Natural killer cell (primary cell): ENCODE measurements around the gene MACROD2. TPM values are rescaled to one million over a fixed set of nuclear protein-coding genes. Genes with fewer than 3 reads are reported as not detected.

Experiments used
- ATAC-seq, 3 donors: fragments of 150-1000 bp in 2 of 3; fragments of 200-7000 bp in 1 of 3; cut with Tn5 transposase; 1 replicate in 1 of 3; 2 replicates in 2 of 3; pipeline ENCODE4 v1.10.0; 2021; ENCODE audit warnings: mild to moderate bottlenecking in 2 of 3, moderate library complexity in 2 of 3
- DNase-seq, 2 donors: peaks; one replicate each; pipeline versions ENCODE4 v3.0.0 to v3.0.0-alpha.2; 2013 to 2021; ENCODE audit warnings: mixed read lengths in 1 of 2
- H3K27ac ChIP-seq: one replicate; pipeline ENCODE4 v1.5.1; 2013; ENCODE audit warnings: mild to moderate bottlenecking, low read length
- H3K27me3 ChIP-seq: one replicate; pipeline ENCODE4 v1.6.1; 2013; ENCODE audit warnings: low read length; ENCODE audit not compliant: control insufficient read depth, insufficient read depth
- H3K36me3 ChIP-seq: one replicate; pipeline ENCODE4 v1.6.1; 2013; ENCODE audit warnings: low read length; ENCODE audit not compliant: control insufficient read depth, insufficient read depth
- H3K4me1 ChIP-seq: one replicate; pipeline ENCODE4 v1.6.1; 2013; ENCODE audit warnings: low read length; ENCODE audit not compliant: control insufficient read depth, insufficient read depth
- H3K4me3 ChIP-seq: one replicate; pipeline ENCODE4 v1.5.1; 2013; ENCODE audit warnings: low read length
- H3K9me3 ChIP-seq: one replicate; pipeline ENCODE4 v1.6.1; 2013; ENCODE audit warnings: low read length; ENCODE audit not compliant: control insufficient read depth, insufficient read depth
- H3K27ac Mint-ChIP-seq, 2 donors: one replicate each; pipeline ENCODE4 v1.8.0; 2022; ENCODE audit warnings: mild to moderate bottlenecking in 2 of 2, mixed read lengths in 2 of 2, moderate library complexity in 1 of 2
- H3K27me3 Mint-ChIP-seq, 2 donors: one replicate each; pipeline ENCODE4 v1.8.0; 2022; ENCODE audit warnings: low read depth in 2 of 2, mixed read lengths in 2 of 2
- H3K36me3 Mint-ChIP-seq: one replicate; pipeline ENCODE4 v1.8.0; 2022; ENCODE audit warnings: mixed read lengths
- H3K4me1 Mint-ChIP-seq, 2 donors: one replicate each; pipeline ENCODE4 v1.8.0; 2022; ENCODE audit warnings: mixed read lengths in 2 of 2
- H3K4me3 Mint-ChIP-seq: one replicate; pipeline ENCODE4 v1.8.0; 2022; ENCODE audit warnings: mild to moderate bottlenecking, moderate library complexity, mixed read lengths
- H3K9me3 Mint-ChIP-seq, 2 donors: one replicate each; pipeline ENCODE4 v1.8.0; 2022; ENCODE audit warnings: mixed read lengths in 2 of 2
- WGBS: methylation state at CpG from one replicate; pipeline ENCODE4 v1.1.7; 2013; ENCODE audit warnings: missing lambda C conversion rate; ENCODE audit not compliant: insufficient coverage; 5-methylcytosine and 5-hydroxymethylcytosine counted together
- intact Hi-C: fragments of 100-400 bp; cut with micrococcal nuclease; formaldehyde crosslinking; loops from one replicate; pipeline ENCODE4 v1.14.2; 2022
- total RNA-seq, 4 donors: library from RNA; stranded (reverse); fragments of 120-200 nt in 1 of 4; gene quantifications; one replicate each; pipeline versions ENCODE4 v1.2.3 to v1.2.4, GENCODE V29; 2013 to 2022
- TF ChIP-seq, protein P1 (sequence below): fragments of 200-600 bp; IDR thresholded peaks from one replicate; pipeline ENCODE4 v1.8.0; 2022; ENCODE audit warnings: antibody characterized with exemption

The MACROD2 gene
- total RNA-seq, 3 donors from 2014 or later (not counting 1 experiment from before 2014, with no cell fraction given) = 0.19 to 0.88 TPM; not detected in 1

DNA sequence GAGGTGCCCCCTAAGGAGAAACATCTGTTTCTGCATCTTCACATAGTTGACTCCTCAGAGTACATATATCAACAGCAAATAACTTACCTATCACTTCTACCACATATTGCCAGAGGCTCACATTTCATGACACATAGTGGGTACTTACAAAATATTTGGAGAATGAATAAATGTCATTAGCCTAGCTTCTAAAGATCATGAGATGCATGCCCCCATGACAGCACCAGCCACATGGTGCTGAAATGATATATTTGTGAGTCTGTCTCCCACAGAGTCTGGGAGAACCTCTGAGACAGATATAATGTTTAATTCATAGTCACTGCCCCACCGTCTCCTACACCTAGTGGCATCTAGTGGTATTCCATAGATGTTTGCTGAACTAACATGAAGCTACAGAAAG is 2022.3 kb downstream of the MACROD2 start:
- intact Hi-C loops = no loop called here
- Histone ChIP-seq H3K9me3 (no peaks in the 10 kb centered on the region), H3K27me3 (no peaks in the 10 kb centered on the region), H3K27ac (no peak overlapping the region), H3K36me3 (no peaks in the 10 kb centered on the region), H3K4me3 (no peak overlapping the region), H3K4me1 (no peaks in the 10 kb centered on the region)
- H3K36me3 Mint-ChIP-seq = no peaks in the 10 kb centered on the region
- H3K9me3 Mint-ChIP-seq = peaks cover 0 to 2% of the 10 kb centered on the region in 2 donors
- DNase-seq (no peak), ATAC-seq (no peak)
- H3K27me3 Mint-ChIP-seq = peaks cover 0 to 6% of the 10 kb centered on the region in 2 donors
- no peak overlapping the region for H3K4me3 Mint-ChIP-seq
- WGBS = 100% methylated on average over 1 of the region's 1 CpG
- no peak overlapping the region for H3K27ac Mint-ChIP-seq
- no peaks in the 10 kb centered on the region for H3K4me1 Mint-ChIP-seq
- TF ChIP-seq, protein P1, sequence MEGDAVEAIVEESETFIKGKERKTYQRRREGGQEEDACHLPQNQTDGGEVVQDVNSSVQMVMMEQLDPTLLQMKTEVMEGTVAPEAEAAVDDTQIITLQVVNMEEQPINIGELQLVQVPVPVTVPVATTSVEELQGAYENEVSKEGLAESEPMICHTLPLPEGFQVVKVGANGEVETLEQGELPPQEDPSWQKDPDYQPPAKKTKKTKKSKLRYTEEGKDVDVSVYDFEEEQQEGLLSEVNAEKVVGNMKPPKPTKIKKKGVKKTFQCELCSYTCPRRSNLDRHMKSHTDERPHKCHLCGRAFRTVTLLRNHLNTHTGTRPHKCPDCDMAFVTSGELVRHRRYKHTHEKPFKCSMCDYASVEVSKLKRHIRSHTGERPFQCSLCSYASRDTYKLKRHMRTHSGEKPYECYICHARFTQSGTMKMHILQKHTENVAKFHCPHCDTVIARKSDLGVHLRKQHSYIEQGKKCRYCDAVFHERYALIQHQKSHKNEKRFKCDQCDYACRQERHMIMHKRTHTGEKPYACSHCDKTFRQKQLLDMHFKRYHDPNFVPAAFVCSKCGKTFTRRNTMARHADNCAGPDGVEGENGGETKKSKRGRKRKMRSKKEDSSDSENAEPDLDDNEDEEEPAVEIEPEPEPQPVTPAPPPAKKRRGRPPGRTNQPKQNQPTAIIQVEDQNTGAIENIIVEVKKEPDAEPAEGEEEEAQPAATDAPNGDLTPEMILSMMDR = no peak

DNA sequence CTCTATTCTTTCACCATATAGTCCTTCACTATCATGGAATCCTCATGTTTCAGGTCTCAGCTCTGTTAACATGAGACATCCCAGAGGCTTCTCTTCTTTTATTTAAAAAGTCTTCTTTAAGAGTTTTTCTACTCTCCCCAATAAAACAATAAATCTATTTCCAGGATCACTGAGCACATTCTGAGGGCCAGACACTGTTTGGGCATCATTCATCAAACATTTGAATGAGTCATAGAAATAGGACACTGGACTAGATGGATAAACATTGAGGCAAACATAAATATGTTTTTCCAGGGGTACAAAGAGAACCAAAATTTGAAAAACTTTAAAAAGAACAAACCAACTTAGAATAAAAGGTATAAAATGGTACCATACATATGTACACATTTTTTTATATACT is 2023.6 kb downstream of the MACROD2 start:
- Histone ChIP-seq H3K27ac (no peak overlapping the region), H3K36me3 (no peaks in the 10 kb centered on the region), H3K9me3 (no peaks in the 10 kb centered on the region), H3K27me3 (no peaks in the 10 kb centered on the region), H3K4me1 (no peaks in the 10 kb centered on the region), H3K4me3 (no peak overlapping the region)
- H3K4me1 Mint-ChIP-seq = peaks cover 0 to 4% of the 10 kb centered on the region in 2 donors
- DNase-seq (no peak), ATAC-seq (no peak)
- H3K4me3 Mint-ChIP-seq = no peak overlapping the region
- intact Hi-C loops = no loop called here
- H3K9me3 Mint-ChIP-seq = peaks cover 0 to 2% of the 10 kb centered on the region in 2 donors
- TF ChIP-seq, protein P1 = no peak
- H3K36me3 Mint-ChIP-seq = no peaks in the 10 kb centered on the region
- no peak overlapping the region for H3K27ac Mint-ChIP-seq
- peaks cover 0 to 6% of the 10 kb centered on the region in 2 donors for H3K27me3 Mint-ChIP-seq

DNA sequence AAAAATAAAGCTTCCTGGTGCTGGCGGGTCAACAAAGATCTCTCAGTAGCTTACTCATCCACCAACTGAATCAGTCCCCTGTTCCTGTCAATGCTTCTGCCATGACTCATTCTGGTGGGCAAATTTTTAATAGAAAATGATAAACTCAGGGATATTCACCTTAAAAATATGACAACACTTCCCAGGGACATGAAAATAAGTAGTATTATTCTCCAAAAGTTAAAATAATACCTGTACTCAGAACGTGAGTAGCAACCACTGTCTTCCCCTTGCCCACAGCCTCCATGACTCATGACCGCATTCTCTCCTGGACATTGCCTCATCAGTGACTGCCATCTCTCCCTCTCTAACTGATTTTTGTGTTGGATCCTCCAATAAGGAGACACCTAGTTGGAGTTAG is 2025.7 kb downstream of the MACROD2 start:
- H3K27me3 ChIP-seq = no peaks in the 10 kb centered on the region
- no peak for DNase-seq
- Mint-ChIP-seq H3K27me3 (peaks cover 0 to 6% of the 10 kb centered on the region in 2 donors), H3K4me3 (no peak overlapping the region), H3K36me3 (no peaks in the 10 kb centered on the region), H3K27ac (no peak overlapping the region), H3K9me3 (peaks cover 0 to 2% of the 10 kb centered on the region in 2 donors), H3K4me1 (peaks cover 11 to 17% of the 10 kb centered on the region in 2 donors)
- H3K27ac ChIP-seq = no peak overlapping the region
- intact Hi-C loops = no loop called here
- H3K9me3 ChIP-seq = no peaks in the 10 kb centered on the region
- no peak overlapping the region for H3K4me3 ChIP-seq
- ATAC-seq = no peak
- WGBS = 52% methylated on average over 2 of the region's 3 CpGs
- TF ChIP-seq, protein P1 = no peak
- H3K4me1 ChIP-seq = no peaks in the 10 kb centered on the region
- no peaks in the 10 kb centered on the region for H3K36me3 ChIP-seq

DNA sequence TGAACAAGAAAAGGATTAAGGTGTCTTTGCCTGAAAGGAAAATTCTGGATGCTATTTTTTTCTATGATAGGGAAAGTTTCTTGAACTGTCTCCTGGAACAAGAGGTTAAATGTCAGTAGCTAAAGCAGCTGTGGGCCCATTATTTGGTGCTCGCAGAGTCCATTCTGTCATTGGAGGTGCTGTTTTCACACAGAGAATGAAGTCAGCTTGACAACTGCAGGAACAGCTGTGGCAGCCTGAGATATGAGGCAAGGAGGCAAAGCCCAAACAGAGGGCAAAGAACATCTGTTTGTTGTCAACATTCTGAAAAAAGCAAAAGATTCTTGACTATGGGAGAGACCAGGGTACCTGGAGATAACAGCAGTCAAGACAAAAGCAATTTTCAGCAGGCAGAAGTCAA is 2029.8 kb downstream of the MACROD2 start:
- Histone ChIP-seq H3K4me3 (no peak overlapping the region), H3K36me3 (no peaks in the 10 kb centered on the region), H3K27ac (no peak overlapping the region), H3K9me3 (peaks cover 2% of the 10 kb centered on the region), H3K27me3 (no peaks in the 10 kb centered on the region), H3K4me1 (no peaks in the 10 kb centered on the region)
- peaks cover under 1 to 10% of the 10 kb centered on the region in 2 donors for H3K27me3 Mint-ChIP-seq
- no peak overlapping the region for H3K27ac Mint-ChIP-seq
- intact Hi-C loops = no loop called here
- H3K4me1 Mint-ChIP-seq = peaks cover 11 to 17% of the 10 kb centered on the region in 2 donors
- TF ChIP-seq, protein P1 = no peak
- H3K36me3 Mint-ChIP-seq = no peaks in the 10 kb centered on the region
- no peaks in the 10 kb centered on the region for H3K9me3 Mint-ChIP-seq
- no peak for DNase-seq
- no peak overlapping the region for H3K4me3 Mint-ChIP-seq
- 50% methylated on average over 1 of the region's 1 CpG for WGBS
- ATAC-seq = no peak
